EL (cell line): ENCODE data around the gene TMC5.
"Not testable (repeated sequence)": the region's sequence is repeated elsewhere in the genome, so short reads cannot be mapped to it uniquely, and the experiment has no call there.

Source experiments
- DNase-seq: peaks from one replicate; pipeline ENCODE4 v3.0.0-alpha.2; 2016

The TMC5 gene, protein sequence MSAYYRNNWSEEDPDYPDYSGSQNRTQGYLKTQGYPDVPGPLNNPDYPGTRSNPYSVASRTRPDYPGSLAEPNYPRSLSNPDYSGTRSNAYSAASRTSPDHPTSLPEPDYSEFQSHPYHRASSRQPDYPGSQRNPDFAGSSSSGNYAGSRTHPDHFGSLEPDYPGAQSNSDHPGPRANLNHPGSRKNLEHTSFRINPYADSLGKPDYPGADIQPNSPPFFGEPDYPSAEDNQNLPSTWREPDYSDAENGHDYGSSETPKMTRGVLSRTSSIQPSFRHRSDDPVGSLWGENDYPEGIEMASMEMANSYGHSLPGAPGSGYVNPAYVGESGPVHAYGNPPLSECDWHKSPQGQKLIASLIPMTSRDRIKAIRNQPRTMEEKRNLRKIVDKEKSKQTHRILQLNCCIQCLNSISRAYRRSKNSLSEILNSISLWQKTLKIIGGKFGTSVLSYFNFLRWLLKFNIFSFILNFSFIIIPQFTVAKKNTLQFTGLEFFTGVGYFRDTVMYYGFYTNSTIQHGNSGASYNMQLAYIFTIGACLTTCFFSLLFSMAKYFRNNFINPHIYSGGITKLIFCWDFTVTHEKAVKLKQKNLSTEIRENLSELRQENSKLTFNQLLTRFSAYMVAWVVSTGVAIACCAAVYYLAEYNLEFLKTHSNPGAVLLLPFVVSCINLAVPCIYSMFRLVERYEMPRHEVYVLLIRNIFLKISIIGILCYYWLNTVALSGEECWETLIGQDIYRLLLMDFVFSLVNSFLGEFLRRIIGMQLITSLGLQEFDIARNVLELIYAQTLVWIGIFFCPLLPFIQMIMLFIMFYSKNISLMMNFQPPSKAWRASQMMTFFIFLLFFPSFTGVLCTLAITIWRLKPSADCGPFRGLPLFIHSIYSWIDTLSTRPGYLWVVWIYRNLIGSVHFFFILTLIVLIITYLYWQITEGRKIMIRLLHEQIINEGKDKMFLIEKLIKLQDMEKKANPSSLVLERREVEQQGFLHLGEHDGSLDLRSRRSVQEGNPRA

DNA sequence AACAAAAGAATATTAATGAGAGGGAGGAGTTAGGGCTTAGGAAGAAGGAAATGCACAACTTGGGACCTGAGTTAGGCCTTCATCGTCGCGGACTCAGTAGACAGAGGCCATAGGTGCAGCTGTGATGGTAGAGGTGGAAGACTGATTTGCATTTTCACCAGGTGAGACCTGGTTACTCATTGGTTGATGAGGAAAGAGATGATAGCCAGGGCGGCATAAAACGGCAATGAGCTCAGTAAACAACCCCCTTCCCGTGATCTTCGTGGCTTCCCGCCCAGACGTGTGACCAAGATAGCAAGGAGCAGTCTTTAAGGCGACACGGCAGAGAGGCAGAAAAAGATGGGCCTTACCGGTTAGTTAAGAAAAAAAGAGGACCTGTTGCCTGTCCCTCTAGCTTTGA lies at the start of gene TMC5:
Gene TMC5, plus strand, starts transcription at position 244 of the 400 bp plus-strand sequence. CDS start 22,156 bp downstream, outside the sequence.
- no peak for DNase-seq

DNA sequence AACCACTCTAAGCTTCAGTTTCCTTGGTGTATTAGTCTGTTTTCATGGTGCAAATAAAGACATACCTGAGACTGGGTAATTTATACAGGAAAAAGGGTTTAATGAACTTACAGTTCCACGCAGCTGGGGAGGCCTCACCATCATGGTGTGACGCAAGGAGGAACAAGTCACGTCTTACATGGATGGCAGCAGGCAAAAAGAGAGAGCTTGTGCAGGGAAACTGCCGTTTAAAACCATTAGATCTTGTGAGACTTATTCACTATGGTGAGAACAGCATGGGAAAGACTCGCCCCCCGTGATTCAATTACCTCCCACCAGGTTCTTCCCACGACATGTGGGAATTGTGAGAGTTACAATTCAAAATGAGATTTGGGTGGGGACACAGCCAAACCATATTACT lies 45.1 kb upstream of the TMC5 start:
- DNase-seq = not testable (repeated sequence)

DNA sequence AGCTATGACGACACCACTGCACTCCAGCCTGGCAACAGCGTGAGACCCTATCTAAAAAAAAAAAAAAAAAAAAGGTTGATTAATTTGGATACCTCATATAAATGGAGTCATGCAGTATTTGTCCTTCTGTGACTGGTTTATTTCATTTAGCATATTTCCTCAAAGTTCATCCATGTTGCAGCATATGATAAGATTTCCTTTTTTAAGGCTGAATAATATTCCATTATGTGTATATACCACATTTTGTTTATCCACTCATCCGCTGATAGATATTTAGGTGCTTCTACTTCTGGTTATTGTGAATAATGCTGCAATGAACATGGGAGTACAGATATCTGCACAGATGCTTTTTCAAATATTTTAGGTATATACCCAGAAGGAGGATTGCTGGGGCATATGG lies 43.3 kb upstream of the TMC5 start:
- DNase-seq = no peak

DNA sequence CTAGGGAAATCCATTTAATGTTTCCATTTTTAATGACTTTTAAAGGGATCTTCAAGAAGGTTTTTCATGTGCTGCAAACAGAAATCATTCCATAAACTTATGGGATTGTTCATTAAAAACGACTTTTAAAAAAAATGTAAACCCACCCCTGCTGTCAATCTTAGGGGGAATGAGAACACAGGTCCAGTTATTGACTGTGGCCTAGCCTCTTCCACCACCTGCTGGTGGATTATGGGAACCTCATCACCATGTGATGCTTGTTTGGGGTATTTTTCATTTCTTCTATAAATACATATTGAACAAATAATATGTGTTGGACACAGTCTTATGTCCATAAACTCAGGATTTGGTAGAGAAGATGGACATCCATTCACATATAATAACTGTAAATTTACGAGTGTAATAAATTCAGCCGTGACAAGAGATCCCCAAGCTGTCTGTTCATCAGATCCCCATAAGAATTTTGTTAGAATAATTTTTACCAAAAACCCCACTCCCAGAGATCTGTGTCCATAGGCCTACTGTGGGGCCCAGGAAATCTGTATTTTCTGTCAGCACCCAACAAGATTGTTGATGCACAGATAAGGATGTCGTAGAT lies 42.0 kb upstream of the TMC5 start:
- peak; percentile 40 for DNase-seq

DNA sequence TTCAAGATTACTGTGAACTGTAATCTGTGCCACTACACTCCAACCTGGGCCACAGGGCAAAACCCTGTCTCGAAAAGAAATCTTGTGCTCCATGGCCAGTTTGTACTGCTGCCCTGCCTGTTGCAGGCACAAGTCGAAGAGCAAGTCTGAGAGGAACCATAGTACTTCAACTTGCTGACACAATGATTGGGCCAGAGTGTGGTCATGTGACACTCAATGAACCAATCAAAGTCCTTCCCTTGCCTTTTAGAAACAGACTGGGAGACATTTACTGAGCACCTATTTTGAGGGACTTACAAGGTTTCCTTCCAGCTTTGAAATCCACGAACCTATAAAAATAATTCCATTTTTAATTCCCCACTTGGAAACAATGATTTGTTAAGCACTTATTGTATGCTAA lies 39.8 kb upstream of the TMC5 start:
- DNase-seq = peak; percentile 7

DNA sequence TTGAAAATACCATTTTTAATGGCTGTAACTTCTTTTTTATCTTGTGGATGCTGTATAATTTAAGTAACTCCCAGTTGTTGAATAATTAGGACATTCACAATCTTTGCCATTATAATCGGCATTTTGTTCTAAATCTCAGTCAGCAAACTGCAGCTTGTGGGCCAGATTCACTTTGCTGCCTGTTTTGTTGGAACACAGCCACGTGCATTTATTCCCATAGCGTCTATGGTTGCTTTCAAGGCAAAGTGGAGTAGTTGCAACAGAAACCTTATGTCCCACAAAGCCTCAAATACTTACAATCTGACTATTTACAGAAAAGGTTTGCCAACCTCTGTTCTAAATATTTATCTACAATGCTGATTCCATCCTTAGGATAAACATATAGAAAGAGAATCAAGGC lies 39.2 kb upstream of the TMC5 start:
- DNase-seq = no peak

DNA sequence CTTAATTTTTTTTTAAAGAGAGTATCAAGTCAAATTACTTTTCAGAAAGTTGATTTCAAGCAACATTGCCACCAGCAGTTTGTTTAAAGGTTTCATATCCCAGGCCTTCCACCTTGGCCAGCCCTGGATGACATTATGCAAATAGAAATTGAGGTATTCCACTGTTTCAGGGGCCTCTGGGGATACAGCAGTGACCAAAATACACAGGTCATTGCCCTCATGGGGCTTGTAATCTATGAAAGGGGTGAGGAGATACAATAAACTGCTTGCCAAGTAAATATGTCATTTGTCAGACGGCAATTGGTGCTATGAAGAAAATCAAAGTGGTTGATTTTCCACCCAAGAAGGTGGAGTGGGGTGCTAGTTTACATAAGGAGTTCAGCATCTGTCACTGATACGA lies 37.8 kb upstream of the TMC5 start:
- DNase-seq = no peak

DNA sequence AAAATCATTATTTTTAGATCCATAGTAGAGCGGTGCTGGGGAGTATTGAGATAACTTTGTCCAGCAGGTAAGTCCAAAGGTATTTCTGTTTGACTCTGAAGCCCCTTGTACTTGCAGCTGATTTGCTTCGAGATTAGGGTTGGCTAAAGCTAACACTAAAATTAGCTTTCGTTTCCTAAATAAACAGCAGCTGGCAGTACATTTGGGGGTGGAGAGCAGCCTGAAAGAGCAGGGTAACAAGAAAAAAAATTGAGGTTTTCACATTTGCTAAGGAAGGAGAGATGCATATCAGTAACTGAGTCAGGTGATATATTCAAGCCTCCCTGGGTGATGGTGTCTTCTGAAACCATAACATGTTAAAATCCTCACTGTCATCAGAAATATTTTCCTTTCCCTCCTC lies 37.4 kb upstream of the TMC5 start:
- no peak for DNase-seq

DNA sequence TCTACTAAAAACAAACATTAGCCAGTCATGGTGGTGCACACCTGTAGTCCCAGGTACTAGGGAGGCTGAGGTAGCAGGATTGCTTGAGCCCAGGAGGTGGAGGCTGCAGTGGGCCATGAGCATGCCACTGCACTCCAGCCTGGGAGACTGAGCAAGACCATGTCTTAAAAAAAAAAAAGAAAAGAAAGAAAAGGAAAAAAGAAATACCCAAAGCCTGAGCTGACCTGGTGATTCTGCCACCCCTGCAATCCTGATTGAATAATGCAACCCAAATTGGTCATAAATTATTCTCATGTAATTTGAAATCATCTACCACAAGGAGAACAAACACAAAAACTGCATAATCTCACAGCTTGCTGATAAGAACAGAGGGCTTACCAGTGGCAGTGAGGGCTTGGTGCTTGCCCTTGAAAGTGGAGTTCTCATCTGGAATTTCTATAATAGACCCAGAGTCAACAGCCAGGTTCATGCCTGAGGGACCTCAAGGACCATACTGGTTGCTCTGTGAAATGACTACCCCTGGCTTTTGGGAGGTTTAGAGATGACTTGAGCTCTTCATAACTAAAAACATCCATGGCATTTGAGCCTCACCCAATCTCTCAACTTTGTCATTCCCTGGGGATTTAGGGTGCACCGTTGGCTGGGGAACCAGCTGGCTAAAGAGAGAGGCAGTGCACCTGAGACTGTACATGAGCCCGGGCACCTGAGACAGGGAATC lies 35.4 kb upstream of the TMC5 start:
- no peak for DNase-seq

DNA sequence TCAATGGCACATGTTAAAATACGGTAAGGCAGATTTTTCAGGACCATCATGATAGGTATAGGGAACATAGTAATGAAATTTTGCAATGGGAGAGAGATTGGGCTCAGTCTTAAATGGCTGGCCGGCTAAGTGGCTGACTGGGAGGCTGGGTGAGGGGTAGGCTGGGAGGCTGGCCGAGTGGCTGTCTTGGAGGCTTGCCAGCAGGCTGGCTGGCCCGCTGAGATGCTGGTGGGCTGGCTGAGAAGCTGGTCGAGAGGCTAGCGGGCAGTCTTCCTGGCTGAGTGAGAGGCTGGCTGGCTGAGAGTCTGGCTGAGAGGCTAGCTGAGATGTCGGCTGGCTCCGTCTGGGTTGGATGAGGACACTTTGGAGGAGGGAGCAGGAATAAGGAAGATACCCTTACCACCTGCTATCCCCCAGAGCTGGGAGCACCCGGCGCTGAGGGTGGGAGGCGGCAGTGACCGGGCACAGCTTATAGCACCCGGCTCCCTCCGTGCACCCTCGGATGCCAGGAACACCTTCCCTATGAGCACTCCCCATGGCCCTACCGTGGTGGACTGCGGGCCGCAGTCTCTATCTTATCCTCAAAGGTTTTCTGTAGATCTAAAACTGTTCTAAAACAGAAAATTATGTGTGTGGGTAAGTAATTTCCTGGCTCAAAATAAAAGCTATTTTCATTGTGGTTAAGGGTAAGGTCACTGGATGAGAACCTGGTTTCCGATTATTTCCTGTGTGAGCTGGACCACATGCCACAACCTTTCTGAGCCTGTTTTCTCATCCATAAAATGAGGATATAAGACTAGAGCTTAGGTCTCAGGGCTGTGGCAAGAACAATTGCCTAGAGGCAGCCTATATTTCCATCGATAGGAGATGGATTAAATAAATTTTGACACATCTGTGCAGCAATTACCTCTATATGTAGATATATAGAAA lies 34.5 kb upstream of the TMC5 start:
- no peak for DNase-seq

DNA sequence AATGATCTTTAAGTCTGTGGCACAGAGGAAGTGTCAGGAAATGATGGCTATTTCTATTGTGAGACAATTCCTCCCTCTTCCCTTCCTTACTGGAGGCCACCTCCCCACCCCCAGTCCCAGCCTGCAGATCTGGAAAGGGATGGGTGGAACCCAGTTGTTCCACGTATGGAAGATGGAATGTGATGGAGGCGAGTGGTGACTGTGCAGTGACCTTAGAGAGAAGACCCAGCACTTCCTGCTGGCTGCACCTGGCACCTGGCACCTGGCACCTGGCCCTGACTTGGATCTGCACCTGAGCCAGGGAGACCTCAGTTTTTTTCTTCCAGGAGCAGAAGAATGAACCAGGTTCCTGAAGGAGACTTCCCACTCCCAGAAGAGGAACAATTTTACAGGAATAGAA lies 33.0 kb upstream of the TMC5 start:
- DNase-seq = peak; percentile 7

DNA sequence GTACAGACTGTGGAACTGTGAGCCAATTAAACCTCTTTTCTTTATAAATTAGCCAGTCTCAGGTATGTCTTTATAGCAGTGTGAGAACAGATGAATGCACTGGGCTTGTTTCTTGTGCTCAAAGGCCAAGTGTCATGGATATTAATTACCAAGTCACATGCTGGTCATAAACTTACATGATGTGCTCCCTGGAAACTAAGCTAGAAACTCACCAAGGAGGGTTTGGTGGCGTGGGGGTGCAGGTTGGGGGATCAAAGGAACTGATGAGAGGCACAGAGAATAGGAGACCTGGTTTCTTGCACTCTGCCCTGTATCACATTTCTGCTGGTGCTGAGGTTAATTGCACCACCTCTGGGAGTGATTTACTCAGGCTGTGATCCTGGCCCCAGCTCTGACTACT lies 31.2 kb upstream of the TMC5 start:
- no peak for DNase-seq

DNA sequence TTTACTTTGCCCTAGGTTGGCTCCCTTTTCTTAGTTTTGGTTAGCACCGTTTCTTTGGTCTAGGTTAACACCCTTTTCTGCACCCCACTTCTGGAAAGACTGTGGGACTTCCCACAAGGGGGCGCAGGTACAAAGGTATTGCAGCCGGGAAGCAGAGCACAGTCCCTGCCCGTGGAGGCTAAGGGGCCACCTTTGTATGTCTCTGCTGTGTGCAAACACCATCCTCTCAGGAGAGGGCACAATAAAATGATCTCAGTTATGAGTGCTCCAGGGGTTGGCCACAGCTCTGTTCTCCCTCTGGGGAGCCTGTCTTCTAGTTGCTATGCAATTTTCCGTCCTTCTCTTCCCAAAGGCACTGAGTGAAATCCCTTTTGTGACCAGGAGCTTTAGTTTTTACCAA lies 28.4 kb upstream of the TMC5 start:
- peak; percentile 34 for DNase-seq

DNA sequence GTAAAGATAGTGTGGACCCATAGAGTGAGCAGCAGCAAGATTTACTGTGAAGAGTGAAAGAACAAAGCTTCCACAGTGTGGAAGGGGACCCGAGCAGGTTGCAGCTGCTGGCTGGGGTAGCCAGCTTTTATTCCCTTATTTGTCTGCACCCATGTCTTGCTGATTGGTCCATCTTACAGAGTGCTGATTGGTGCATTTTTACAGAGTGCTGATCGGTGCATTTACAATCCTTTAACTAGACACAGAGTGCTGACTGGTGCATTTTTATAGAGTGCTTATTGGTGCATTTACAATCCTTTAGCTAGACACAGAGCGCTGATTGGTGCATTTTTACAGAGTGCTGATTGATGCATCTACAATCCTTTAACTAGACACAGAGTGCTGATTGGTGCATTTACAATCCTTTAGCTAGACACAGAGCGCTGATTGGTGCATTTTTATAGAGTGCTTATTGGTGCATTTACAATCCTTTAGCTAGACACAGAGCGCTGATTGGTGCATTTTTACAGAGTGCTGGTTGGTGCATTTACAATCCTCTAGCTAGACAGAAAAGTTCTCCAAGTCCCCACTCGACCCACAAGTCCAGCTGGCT lies 26.4 kb upstream of the TMC5 start:
- not testable (repeated sequence) for DNase-seq

DNA sequence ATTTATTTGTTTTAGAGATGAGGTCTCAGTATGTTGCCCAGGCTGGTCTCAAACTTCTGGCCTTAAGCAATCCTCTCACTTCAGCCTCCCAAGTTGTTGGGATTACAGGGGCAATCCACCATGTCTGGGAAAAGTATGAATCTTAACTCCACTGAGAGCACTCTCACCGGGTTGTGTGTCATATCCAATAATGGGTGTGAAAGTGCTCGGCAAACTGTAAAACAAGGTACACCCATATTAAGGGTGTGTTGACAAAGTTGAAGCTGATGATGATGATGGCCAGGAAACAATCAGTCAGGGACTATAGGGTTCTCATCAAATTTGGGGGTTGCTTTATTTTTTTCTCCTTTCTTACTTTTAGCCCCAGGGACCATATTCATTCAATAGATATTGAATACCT lies 25.3 kb upstream of the TMC5 start:
- no peak for DNase-seq

DNA sequence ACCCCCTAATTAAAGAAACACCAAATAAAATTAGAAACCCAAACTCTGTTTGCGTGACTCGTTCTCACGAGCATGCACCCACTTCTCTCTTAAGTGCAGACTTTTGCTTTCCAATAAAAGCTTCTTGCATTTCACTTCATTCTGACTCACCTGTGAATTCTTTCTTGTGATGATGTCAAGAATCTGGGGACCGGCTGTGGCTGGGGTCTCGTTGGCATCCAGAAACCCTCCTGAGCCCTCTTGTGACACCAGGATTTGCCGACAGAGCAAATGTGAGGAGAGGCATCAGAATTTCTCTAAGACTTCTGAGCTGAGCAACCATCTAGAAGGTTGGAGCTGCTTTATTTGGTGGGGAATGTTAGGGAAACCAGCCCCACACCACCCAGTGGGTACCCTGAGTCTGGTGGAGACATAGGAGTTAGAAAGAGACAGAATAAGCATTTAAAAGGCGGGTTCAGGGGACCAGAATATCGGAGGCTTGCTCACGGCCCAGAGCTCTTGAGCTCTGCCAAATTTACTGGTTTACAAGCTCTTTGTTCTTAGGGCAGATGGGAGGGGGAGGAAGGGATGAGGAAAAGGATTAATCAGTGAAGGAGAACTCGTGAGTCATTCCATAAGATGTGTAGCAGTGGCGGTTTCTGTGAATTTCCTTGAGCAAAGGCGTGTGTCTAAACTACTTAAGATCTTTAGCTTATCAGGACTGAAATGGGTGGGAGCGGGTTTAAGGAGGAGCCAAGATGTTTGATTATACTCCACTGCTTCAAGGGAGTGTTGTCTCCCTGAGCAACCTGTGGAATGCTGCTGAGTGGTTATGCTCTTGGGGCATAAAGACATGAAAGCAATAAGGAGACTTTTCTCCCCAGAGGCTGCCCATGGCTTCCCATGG lies 24.2 kb upstream of the TMC5 start:
- DNase-seq = peak; percentile 43

DNA sequence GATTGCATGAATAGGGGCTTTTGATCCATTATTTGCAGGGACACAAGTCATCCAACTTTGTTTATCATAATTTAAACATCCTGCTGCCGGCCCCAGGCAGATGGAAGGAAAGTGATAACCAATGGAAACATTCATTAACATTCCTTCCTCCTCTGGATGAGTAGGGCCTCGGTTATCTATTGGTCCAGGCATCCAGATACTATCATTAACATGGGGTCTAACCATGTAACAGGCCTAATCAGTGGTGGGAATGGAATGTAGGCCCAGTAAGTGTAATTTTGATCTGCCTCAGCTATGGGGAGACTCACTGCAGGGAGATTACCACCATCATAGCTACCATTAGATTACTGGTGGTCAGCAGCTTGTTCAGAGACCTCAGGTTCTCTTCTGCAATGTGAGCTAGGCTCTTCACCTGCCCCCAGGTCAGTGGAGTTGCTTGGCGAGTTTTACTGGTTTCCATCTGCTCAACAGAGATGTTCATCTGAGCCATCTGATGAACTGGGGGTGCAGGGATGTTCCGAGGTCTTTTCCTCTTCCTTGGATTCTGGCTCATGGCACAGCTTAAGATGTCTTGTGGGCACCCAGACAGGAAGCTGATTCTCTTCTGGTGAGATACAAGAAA lies 21.9 kb upstream of the TMC5 start:
- not testable (repeated sequence) for DNase-seq

DNA sequence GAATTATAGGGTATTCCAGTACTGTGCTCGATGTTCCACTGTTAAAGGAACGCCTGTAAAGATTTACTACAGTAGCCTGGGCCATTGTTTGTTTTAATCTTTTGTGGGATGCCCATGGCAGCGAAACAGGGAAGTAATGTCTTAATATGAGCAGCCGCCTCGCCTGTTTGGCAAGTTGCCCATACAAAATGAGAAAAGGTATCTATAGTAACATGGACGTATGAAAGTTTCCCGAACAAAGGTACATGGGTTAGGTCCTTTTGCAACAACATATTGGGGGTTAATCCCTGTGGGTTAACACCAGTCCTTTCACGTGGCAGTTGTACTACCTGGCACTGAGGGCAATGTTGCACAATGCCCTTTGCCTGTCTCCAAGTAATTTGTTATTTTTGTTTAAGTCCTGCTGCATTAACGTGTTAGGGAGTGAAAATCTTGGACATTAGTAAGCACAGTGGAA lies 21.1 kb upstream of the TMC5 start:
- no peak for DNase-seq

DNA sequence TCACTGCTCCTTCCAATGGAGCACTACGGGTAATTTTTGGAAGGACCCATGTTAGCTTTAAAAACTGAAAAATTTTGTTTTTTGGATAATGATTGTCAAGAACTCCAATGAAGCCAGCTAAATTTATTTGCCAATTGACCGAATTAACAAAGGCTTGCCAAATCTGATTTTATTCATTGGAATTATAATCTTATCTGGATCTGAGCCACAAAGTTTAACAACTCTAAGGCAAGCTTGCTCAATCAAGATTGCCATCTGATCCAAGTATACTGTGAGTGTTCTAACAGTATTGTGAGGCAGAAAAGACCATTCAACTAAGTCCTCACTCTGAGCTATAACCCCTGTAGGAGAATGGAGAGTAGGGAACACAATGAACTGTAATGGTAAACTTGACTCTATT lies 20.3 kb upstream of the TMC5 start:
- not testable (repeated sequence) for DNase-seq
